HG03342 (cell line): ENCODE measurements around the gene KLK10.

Experiments
- ATAC-seq: cut with Tn5 transposase; IDR thresholded peaks from one replicate; pipeline ENCODE4 v1.9.1; 2021; ENCODE audit warnings: mild to moderate bottlenecking, moderate library complexity; ENCODE audit not compliant: unreplicated experiment

KLK10 gene, protein sequence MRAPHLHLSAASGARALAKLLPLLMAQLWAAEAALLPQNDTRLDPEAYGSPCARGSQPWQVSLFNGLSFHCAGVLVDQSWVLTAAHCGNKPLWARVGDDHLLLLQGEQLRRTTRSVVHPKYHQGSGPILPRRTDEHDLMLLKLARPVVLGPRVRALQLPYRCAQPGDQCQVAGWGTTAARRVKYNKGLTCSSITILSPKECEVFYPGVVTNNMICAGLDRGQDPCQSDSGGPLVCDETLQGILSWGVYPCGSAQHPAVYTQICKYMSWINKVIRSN

DNA sequence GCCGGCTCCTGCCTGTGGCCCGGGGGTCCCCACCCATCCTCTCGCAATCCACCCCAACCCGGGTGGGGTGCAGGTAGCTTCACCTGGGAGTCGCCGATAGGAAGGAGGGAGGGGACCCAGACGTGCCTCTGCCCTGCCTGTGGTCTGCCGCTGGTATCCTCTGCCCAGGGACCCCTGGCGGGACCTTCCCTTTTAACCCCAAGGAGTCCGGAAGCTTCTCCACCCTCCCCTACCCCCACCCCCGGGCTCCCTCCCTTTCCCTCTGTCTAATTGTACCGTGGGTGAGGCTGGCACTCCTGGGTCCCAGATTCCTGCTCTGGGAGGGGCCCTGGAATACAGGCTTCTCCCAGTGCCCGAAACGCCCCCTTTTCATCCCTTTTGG is at the start of gene KLK10:
Gene KLK10, minus strand, starts transcription at position 166 of the 382 bp plus-strand sequence. CDS start 579 bp downstream, outside the sequence.
- ATAC-seq = no peak

DNA sequence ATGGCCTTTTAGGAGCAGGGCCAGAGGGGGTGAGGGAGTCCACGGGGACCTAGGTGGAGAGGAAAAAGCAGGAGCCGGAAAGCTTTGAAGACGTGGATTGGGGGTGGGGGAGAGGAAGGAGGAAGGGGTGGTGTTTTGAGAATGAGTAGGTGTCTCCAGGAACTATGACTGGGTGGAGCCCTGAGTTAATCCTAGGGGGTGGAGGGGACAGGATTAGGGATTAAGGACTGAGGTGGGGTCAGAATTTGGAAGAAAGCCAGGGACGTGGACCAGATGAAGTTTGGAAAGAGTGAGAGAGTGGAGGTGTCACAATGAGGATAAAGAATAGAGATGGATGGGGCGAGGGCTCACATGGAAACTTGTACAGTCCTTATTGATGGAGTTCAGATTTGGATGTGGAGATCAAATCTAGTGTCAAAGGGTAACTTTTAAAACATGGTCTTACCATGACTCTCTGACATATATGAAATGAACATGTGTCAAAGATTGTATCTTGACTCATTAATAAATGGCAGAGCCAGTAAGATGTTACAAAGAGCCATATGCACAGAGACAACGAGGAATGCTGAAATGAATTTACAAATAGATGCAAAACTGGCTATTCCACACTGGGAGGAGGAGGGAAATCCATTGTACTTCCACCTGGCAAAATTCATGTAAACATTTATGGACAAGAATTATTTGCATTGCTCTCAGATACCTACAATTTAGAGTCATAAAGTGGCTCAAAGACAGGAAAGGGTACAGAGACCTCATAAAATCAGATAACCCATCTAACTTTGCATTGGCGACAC is 47.1 kb upstream of the KLK10 start:
- ATAC-seq = no peak

DNA sequence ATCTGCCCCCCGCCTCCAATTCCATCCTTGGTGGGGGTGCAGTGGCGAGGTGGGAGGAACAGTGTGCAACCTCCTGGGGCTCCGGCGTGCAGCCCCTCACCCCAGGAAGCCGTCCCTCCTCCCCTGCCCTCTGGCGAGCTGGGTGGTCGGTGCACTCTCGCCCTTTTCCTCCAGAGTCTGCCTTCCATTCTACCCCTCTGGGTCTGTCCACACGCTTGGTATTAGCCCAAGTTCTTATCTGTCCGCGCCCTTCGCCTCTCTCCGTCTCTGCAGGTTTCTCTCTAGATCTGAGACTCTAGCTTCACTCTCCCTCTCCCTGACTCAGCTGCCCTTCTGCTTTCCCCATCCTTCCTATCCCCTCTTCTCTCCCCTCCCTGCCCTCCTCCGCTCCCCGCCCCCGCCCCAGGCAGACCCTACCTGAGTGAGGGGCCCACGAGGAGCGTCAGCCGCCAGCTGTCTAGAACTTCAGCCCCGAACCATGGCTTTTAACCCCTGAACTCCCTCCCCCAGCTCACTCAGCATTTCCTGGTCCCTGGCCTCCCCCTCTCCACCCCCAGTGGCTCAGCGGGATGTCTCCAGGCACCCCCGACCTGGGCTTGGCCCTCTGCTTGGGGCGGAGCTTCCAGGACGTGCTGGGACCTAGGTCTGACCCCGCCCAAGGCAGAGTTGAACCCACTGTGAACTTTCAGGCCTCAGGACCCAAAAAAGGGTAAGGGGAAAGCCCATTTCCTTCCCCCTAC is 45.9 kb upstream of the KLK10 start:
- no peak for ATAC-seq

DNA sequence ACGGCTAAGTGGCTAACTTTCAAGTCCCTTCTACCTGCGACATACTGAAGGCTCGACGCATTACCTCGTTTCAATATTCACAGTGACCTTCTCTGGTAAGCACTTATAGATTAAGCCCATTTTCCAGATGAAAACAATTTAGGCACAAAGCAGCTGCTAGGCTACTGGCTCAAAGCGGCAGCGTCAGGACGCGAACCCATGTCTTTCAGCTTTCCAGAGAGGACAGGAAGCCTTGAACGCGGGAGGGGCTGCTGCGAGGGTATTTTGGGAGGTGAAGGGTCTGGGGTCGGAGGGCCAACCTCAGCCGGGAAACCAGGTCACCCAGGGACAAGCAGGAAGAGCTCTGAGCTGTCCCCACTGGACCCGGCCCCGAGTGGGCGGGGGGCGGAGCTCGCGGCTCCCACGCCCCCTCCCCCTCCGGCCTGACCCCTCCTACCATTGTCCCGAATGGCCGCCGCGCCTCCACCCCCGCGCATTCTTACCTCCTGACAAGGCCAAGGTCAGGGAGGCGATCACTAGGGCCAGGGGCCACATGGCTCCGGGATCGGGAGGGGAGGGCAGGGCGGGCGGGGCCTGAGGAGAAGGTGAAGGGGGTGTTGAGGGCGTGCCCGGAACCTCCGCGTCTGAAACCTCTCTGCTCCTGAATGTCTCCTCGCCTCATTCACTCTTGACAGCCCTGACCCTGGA is 45.2 kb upstream of the KLK10 start, which contains the start of gene KLK13:
Gene KLK13, minus strand, starts transcription at position 559 of the 687 bp plus-strand sequence. Its CDS starts 25 bp downstream, at position 534.
- no peak for ATAC-seq

DNA sequence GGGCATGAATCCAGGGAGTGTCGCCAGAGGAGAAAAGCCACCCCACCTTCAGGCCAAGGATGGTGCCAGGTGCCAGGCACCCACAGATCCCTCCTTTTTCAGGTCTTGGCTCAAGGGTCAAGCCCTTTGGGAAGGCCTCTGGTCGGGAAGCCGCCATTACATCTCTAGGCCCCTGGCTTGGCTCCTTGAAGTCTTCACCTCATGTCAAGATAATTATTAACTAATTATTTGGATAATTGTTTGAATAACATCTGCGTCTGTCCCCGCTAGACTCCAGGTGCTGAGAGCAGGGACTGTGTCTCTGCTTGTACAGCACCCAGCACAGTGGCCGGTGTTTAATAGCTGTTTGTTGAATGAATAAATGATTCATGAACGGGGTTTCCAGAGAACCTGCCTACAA is 44.2 kb upstream of the KLK10 start:
- ATAC-seq = no peak

DNA sequence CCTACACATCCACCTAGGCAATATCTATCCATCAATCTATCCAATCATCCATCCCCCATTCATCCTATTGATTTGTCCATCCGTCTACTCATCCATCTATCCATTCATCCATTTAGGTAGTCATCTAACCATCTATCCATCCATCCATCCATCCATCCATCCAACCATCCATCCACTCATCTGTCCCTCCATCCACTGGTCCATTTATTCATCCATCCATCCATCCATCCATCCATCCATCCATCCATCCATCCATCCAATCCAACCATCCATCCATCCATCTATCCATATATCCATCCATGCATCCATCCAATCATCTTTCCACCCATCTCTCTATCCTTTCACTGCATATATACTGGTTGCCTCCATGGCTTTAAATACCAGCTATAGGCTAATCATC is 41.5 kb upstream of the KLK10 start:
- no peak for ATAC-seq

DNA sequence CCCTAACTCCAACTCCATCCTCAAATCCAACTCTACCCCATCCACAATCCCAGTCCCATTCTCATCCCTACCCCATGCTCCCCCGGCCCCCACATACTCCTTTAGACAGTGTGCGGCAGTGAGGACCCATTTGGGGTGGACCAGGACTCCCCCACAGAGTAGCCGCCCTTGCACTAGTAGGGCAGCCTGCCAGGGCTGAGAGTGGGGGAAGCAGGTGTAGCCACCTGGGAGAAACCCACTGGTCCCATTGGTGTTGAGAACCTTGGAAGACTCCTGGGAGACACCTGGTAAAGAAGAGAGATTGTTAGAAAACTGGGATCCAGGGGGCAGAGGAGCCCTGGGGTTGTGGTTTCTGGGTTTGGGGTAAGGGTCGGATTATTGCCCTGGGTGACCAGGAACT is 40.8 kb upstream of the KLK10 start:
- no peak for ATAC-seq

DNA sequence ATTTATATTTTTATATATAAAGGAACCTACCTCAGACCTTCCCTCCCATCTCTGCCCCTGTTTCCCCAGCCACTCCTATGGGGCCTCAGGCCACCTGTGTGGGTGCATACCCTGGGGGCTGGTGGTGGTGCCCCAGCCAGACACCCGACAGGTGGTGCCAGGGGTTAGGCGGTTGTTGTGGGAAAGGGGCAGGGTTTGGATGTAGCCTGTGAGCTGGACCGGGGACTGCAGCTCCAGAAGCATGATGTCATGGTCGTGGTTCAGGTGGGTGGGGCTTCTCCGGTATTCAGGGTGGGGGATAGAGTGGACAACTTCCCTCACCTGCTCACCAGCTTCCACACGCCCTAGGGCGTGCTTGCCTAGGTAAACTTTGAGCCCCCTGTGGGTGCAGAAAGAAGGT is 40.2 kb upstream of the KLK10 start:
- no peak for ATAC-seq

DNA sequence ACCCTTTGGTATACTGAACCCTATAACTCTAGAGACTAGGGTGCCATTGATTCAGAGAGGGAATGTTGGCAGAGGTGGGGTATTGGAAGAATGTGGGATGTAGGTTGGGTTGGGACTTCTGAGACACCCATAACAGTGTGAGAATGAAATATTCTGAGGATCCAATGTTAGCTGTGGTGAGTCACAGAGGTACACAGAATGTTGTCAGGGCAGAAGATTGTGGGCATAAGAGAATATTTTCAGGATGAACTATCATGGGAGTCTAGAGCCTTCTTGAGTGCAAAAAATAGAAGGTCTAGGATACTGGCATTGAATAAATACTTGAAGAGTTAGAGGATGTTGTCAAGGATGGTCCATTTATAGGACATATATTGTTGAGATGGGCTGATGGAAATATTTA is 36.4 kb upstream of the KLK10 start:
- ATAC-seq = no peak

DNA sequence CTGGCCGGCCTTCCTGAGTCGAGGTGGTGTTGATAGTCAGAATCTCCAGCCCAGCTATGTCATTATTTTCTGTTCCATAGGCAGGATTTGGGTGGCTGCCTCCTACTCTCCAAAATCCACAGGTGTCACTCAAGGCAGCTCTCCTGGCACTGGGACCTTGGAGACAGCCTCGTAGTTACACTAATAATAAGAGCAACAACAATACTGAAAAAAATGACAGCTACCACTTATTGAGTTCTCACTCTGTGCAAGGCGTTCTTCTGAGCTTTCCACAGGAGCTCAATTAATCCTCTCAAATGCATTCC is 27.5 kb upstream of the KLK10 start:
- no peak for ATAC-seq

DNA sequence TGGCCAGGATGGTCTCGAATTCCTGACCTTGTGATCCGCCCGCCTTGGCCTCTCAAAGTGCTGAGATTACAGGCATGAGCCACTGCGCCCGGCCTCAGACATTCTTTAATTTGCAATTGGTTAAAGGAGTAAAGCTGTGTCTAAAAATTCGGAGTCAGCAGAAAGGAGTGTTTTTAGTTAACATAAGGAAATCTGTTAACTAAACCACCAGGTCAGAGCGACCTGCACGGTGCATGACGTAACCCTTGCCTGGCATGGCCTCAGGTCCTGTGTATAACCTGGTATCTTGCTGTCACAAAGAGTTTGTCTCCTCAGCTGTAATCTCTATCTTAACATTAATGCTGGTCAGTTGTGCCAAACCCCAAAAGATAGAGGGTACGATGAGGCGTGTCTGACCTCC is 24.8 kb upstream of the KLK10 start:
- no peak for ATAC-seq

DNA sequence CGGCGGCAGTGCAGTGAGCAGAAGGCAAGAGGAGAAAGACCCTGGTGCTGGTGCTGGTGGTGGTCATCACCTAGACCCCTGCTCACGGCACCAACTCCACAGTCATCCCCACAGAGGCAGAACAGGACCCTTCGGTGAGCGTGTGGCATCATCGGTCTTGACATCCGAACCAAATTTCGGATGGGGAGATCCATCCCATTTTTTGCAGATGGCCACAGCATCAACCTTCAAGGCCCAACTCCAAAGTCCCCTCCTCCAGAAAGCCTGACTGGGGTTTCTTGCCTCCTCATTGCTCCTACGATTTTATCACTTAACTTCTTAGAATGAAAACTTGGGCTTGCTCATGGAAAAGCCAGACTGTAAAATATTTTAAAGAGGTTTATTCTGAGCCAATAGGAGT is 24.0 kb upstream of the KLK10 start:
- no peak for ATAC-seq

DNA sequence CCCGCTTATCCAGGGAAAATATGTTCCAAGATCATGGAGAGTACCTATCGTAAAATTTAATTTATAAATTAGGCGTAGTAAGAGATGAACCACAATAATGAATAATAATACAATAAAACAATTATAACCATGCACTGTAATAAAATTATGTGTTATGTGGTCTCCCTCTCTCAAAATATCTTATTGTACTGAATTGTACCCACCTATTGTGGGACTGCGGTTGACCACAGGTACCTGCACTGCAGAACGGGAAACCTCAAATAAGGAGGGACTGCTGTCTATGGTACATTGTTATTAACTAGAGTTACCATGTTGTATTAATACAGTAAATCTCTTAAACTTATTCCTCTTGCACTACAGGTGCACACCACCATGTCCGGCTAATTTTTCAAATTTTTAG is 20.6 kb upstream of the KLK10 start:
- no peak for ATAC-seq

DNA sequence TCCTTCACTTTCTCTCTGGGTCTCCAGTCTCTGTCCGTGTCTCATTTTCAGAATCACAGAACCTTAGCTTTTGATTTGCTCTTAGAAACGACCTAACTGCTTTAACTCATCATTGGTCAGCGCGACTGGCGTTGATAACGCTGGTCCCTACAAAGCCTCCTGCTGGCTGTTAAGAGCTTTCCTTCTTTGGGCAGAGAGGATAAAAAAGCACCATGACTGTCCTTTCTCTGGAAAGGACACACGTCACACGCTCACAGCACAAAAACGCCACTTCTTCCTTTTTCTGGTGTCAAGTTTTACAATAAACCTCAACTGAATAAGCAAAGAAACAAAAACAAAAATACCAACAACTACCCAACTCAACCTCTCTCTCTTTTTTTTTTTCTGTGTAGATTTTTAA is 17.0 kb upstream of the KLK10 start:
- ATAC-seq = no peak

DNA sequence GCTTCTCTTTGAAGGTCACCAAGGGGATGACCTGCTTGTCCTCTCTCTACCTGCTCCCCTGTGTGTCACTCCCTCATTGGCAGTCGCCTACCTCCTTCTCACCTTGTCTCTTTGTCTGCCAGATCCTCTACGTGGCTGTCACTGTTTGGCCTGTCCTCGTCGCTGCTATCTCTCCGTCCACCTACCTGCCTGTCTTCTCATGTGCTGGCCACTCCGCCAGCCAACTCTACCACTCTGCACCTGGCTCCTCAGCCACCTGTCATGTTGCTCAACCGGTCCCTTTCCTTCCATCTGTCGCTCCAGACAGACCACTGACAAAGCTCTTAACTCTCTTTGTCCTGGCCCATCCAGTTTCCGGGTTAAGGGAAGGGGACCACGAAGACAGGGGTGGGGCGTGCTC is 15.2 kb upstream of the KLK10 start, which contains the start of gene KLK12:
Gene KLK12, minus strand, starts transcription at position 299 of the 400 bp plus-strand sequence. CDS start 381 bp downstream, outside the sequence.
- ATAC-seq = no peak

DNA sequence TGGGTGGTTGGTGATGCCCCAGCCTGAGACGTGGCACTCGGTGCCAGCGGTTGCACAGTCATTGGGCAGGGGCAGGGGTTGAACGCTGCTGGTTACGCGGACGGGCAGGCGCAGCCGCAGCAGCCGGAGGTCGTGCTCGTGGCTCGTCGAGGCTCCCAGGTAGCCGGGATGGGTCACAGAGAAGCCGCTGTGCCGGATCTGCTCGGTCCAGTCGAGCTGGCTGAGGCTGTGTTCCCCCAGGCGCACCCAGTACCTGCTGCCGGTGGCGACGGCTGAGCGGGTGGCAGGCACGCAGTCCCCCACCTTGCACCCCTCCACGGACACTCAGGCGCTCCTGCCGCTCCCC is 12.3 kb upstream of the KLK10 start:
- no peak for ATAC-seq

DNA sequence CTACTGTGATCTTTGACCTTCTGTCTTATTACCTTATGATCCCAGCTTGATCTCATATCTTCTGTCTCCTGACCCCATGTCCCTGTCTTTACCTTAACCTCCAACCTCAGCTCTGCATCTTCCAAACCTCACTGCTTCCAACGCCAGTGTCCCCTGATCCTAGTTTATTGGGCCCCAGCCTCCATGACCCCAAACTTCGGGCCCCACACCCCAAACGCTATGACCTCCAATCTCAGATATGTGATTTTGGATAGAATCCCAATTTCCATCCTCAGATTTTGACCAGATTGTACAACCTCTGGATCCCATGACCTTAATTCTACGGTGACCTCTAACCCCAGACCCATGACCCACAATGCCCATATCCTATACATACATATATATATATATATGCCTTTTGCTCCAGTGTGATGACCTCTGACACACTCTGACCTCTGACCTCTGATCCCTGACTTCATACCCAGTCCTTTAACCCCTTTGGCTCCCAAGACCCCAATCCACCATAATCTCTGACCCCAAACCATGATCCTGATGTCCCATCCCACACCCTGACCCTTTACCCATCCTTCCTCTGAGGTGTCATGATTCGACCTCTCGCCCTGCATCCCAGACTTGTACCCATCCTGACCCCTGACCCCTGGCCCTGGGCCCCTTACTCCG is 11.8 kb upstream of the KLK10 start:
- ATAC-seq = no peak

DNA sequence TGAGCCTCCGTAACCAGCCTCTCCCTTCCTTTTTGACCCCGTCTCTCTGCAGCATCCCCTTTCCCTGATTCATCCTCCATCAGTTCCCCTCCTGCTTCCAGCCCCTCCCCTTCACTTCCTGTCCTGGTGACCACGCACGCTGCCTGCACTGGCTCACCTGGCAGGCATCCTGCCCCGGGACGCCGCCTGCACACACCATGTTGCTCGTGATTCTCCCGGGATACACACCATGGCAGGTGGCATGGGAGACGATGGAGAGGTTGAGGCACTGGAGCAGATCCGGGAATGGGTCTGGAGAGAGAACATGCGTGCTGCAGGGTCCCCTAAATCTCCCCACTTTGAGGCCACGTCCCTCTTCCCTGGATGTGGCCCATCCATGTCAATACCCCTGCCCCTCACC is 11.1 kb upstream of the KLK10 start:
- no peak for ATAC-seq

DNA sequence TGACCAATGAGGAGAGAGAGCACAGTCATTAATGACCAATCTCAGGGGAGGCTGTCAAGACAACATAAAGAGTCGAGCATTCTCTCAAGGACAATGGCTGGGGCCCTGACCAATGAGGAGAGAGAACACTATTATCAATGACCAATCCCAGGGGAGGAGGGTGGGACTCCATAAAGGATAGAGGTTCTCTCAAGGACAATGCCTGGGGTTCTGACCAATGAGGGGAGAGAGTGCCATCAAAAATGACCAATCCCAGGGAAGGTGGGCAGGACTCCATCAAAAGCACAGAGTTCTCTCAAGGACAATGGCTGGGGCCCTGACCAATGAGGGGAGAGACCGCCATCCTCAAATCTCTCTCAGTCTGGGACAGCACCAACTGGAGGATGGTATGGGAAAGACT is 10.2 kb upstream of the KLK10 start:
- ATAC-seq = no peak

DNA sequence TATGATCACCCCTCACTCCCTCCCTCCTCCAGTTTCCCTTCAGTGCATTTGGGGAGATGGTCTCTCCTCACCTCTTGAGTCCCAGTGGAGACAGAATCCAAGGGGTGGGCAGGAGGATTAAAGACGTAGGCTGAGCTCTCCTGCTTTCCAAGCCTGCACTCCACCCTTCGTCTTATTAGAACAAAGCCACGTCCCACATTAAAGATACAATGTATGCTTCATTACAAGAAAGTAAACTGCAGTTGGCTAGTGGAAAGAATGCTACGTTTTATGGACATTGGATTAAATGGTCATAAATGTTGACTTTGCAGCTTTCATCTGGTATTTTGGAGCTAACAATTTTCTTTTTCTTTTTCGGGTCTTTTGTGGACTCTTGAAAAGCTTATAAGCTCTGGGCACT is 8.4 kb upstream of the KLK10 start:
- no peak for ATAC-seq
